Naive B cell (primary cell): ENCODE measurements around the gene SLAIN2. TPM values are rescaled to one million over a fixed set of nuclear protein-coding genes. Genes with fewer than 3 reads are reported as not detected.
"Not testable (repeated sequence)": the region's sequence is repeated elsewhere in the genome, so short reads cannot be mapped to it uniquely, and the experiment has no call there.

Experiments
- ATAC-seq, 2 donors: fragments of 150-1000 bp; cut with Tn5 transposase; 2 replicates each; pipeline ENCODE4 v1.10.0; 2021; ENCODE audit warnings: low read depth in 2 of 2, mild to moderate bottlenecking in 2 of 2, moderate library complexity in 2 of 2
- DNase-seq: peaks from one replicate; pipeline ENCODE4 v3.0.0; 2022
- H3K27ac Mint-ChIP-seq, 6 donors: one replicate each; pipeline ENCODE4 v1.8.0; 2020 to 2022; ENCODE audit warnings: mild to moderate bottlenecking in 6 of 6, mixed read lengths in 6 of 6, moderate library complexity in 5 of 6, inconsistent platforms in 2 of 6
- H3K27me3 Mint-ChIP-seq, 3 donors: one replicate each; pipeline ENCODE4 v1.8.0; 2021 to 2022; ENCODE audit warnings: mixed read lengths in 3 of 3, mild to moderate bottlenecking in 1 of 3
- H3K36me3 Mint-ChIP-seq, 2 donors: one replicate each; pipeline ENCODE4 v1.8.0; 2020 to 2022; ENCODE audit warnings: mixed read lengths in 2 of 2, inconsistent platforms in 1 of 2, mild to moderate bottlenecking in 1 of 2
- H3K4me1 Mint-ChIP-seq, 3 donors: one replicate each; pipeline ENCODE4 v1.8.0; 2020 to 2022; ENCODE audit warnings: mixed read lengths in 3 of 3, inconsistent platforms in 1 of 3, mild to moderate bottlenecking in 1 of 3, moderate library complexity in 1 of 3
- H3K4me3 Mint-ChIP-seq, 8 donors: one replicate each; pipeline ENCODE4 v1.8.0; 2020 to 2022; ENCODE audit warnings: mild to moderate bottlenecking in 8 of 8, mixed read lengths in 8 of 8, moderate library complexity in 8 of 8, inconsistent platforms in 2 of 8
- H3K9me3 Mint-ChIP-seq, 7 donors: one replicate each; pipeline ENCODE4 v1.8.0; 2020 to 2022; ENCODE audit warnings: mixed read lengths in 7 of 7, mild to moderate bottlenecking in 5 of 7, inconsistent platforms in 2 of 7, moderate library complexity in 1 of 7
- polyA plus RNA-seq, 6 donors: library from polyadenylated mRNA; unstranded; fragments of 300-500 nt; fragmentation: Illumina TruSeq; gene quantifications; one replicate each; pipeline ENCODE4 v1.2.3, GENCODE V29; 2021; ENCODE audit warnings: low read depth in 6 of 6

The SLAIN2 gene
- polyA plus RNA-seq, 6 donors from 2014 or later: 14.5 to 33.2 (median 28.0) TPM

DNA sequence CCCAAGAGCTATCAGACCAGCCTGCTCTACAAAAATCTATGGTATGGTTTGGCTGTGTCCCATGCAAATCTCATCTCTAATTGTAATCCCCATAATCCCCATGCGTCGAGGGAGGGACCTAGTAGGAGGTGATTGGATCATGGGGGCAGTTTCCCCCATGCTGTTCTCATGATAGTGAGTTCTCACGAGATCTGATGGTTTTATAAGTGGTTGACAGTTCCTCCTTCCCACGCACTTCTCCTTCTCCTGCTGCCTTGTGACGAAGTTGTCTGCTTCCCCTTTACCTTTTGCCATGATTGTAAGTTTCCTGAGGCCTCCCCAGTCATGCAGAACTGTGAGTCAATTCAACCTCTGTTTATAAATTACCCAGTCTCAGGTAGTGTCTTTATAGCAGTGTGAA lies 99.6 kb downstream of the SLAIN2 start:
- not testable (repeated sequence) for ATAC-seq, H3K27ac Mint-ChIP-seq, H3K4me1 Mint-ChIP-seq, DNase-seq, H3K36me3 Mint-ChIP-seq, H3K4me3 Mint-ChIP-seq
- Mint-ChIP-seq H3K27me3 (peaks cover 0 to 16% (median 0%) of the 10 kb centered on the region in 3 donors), H3K9me3 (peaks cover 0 to 10% (median 3%) of the 10 kb centered on the region in 7 donors)

DNA sequence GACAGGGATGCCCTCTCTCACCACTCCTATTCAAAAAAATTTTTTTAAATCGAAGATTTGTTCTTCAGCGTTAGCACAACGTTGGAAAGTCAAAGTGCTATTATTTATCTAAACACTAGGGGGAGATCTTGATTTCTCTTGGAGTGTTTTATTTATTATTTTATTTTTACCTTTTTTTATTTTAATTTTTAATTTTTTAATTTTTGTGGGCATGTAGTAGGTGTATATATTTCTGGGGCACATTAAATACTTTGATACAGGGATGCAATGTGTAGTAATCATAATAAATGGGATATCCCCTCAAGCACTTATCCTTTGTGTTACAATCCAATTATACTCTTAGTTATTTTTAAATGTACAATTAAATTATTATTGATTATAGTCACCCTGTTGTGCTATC lies 104.4 kb downstream of the SLAIN2 start:
- Mint-ChIP-seq H3K9me3 (peaks cover 0 to 8% (median 3%) of the 10 kb centered on the region in 7 donors), H3K36me3 (peaks cover 0 to 7% of the 10 kb centered on the region in 2 donors), H3K4me1 (no peaks in the 10 kb centered on the region), H3K27me3 (peaks cover 0 to 5% (median 0%) of the 10 kb centered on the region in 3 donors), H3K27ac (no peak overlapping the region), H3K4me3 (no peak overlapping the region)
- DNase-seq (no peak), ATAC-seq (no peak)

DNA sequence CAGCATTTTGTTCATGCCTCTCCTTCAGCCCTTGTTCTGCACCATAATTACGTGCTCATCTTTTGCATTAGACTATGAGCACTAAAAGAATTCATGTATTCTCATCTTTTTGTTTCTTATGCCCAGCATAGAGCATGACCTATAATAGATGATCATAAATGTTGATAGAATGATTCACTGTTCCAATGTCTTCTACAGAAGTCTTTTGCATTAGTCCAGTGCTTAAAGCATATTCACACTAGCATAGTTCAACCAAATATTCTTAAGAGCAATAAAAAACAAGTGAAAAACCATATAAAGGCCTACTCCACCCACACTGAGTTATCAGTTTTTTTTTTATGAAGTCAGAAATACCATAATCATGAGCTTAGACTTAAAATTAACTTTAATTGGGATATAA lies 105.3 kb downstream of the SLAIN2 start:
- Mint-ChIP-seq H3K4me3 (no peak overlapping the region), H3K36me3 (no peaks in the 10 kb centered on the region), H3K27me3 (no peaks in the 10 kb centered on the region), H3K4me1 (no peaks in the 10 kb centered on the region), H3K9me3 (peaks cover 0 to 3% (median 0%) of the 10 kb centered on the region in 7 donors), H3K27ac (no peak overlapping the region)
- DNase-seq (no peak), ATAC-seq (no peak)

DNA sequence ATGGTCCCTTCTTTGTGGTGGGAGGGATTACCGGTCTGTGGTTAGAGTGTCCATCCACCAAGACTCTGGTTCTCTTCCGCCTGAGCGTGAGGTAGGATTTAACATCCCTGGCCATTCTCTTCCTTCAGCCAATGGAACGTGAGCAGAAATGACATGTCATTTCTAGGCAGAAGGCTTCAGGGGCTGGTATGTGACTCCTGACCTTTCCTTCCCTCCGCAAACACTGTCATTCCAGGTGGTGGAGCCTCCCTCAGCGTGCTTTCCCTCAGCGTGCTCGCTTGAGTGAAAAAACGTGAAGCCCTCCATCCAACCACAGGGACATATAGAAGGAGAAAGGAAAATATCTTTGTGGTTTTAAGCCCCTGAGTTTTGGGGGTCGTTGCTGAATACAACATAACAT lies 107.8 kb downstream of the SLAIN2 start:
- H3K9me3 Mint-ChIP-seq: peaks cover 0 to 4% (median 0%) of the 10 kb centered on the region in 7 donors
- no peaks in the 10 kb centered on the region for H3K27me3 Mint-ChIP-seq
- H3K4me1 Mint-ChIP-seq: no peaks in the 10 kb centered on the region
- H3K36me3 Mint-ChIP-seq: no peaks in the 10 kb centered on the region
- no peak overlapping the region for H3K4me3 Mint-ChIP-seq
- DNase-seq: no peak
- H3K27ac Mint-ChIP-seq: no peak overlapping the region
- ATAC-seq: no peak

DNA sequence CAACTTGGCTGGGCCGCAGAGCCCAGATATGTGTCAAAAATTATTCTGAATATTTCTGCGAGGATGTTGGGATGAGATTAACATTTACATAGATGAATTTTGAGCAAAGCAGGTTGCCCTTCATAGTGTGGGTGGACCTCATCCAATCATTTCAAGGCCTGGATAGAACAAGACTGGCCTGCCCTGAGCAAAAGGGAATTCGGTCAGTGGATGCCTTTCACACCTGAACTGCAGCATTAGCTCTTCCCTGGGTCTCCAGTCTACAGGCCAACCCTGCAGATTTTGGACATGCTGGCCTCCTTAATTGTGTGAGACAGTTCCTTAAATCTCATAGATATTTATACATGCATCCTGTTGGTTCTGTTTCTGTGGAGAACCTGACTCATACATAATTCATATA lies 109.4 kb downstream of the SLAIN2 start:
- no peaks in the 10 kb centered on the region for H3K4me1 Mint-ChIP-seq
- peaks cover 0 to 11% (median 5%) of the 10 kb centered on the region in 3 donors for H3K27me3 Mint-ChIP-seq
- H3K36me3 Mint-ChIP-seq: no peaks in the 10 kb centered on the region
- no peak for ATAC-seq
- DNase-seq: no peak
- no peak overlapping the region for H3K4me3 Mint-ChIP-seq
- no peak overlapping the region for H3K27ac Mint-ChIP-seq
- H3K9me3 Mint-ChIP-seq: peaks cover 0 to 8% (median 0%) of the 10 kb centered on the region in 7 donors

DNA sequence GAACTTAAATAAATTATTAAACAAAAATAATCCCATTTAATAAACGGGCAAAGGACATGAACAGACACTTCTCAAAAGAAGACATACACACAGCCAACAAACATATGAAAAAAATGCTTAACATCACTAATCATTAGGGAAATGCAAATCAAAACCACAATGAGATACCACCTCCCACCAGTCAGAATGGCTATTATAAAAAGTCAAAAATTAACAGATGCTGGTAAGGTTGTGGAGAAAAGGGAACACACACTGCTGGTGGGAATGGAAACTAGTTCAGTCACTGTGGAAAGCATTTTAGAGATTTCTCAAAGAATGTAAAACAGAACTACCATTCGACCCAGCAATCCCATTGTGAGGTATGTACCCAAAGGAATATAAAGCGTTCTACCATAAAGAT lies 110.3 kb downstream of the SLAIN2 start:
- H3K36me3 Mint-ChIP-seq, H3K27ac Mint-ChIP-seq, H3K4me1 Mint-ChIP-seq, ATAC-seq, H3K4me3 Mint-ChIP-seq, DNase-seq: not testable (repeated sequence)
- Mint-ChIP-seq H3K27me3 (peaks cover 0 to 14% (median 7%) of the 10 kb centered on the region in 3 donors), H3K9me3 (peaks cover 0 to 17% (median 3%) of the 10 kb centered on the region in 7 donors)

DNA sequence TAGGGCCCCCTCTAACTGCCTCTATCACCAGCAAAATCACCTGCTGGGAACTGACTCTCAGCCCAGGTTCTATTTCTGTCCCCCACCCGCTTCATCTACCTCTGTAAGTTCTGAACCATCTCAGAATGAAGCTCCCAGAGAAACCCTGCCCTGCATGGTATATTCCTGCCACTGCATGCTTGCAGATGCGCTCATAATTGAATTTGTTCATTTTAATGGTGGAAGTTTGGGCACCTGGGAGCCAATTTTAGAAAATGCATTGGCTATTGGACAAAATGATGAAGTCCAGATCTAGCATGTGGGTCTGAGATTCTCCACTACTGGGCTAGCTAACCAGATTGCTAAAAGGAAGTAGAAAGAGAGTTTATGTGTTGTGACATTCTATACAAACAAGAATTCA lies 113.3 kb downstream of the SLAIN2 start:
- Mint-ChIP-seq H3K4me3 (no peak overlapping the region), H3K36me3 (peaks cover 5 to 10% of the 10 kb centered on the region in 2 donors), H3K27me3 (peaks cover 0 to 14% (median 7%) of the 10 kb centered on the region in 3 donors), H3K27ac (no peak overlapping the region), H3K9me3 (peaks cover 0 to 28% (median 17%) of the 10 kb centered on the region in 7 donors), H3K4me1 (no peaks in the 10 kb centered on the region)
- DNase-seq (no peak), ATAC-seq (no peak)

DNA sequence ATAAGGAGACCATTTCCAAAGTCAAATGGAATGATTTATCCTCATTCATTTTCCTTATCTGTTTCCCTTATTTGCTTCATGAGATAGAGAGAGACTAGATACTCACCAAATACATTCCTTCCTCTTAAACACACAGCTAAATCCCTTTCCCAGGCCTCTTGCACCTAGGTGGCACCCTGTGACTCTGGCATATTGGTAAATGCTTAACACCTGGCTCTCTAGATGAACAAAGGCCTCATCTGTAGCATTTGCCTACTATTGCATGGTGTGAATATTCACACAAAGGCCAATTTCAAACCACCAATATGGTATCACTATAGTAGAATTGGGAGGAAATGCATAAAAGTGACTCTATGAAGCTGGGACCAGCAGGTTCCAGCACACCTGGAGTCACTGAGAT lies 119.7 kb downstream of the SLAIN2 start:
- Mint-ChIP-seq H3K9me3 (peaks cover 0 to 37% (median 21%) of the 10 kb centered on the region in 7 donors), H3K27me3 (peaks cover 0 to 5% (median under 1%) of the 10 kb centered on the region in 3 donors), H3K27ac (peak overlapping the region in 1 of 6 donors; percentile 32), H3K4me3 (no peak overlapping the region), H3K36me3 (peaks cover 12 to 23% of the 10 kb centered on the region in 2 donors), H3K4me1 (no peaks in the 10 kb centered on the region)
- DNase-seq: no peak
- no peak for ATAC-seq

DNA sequence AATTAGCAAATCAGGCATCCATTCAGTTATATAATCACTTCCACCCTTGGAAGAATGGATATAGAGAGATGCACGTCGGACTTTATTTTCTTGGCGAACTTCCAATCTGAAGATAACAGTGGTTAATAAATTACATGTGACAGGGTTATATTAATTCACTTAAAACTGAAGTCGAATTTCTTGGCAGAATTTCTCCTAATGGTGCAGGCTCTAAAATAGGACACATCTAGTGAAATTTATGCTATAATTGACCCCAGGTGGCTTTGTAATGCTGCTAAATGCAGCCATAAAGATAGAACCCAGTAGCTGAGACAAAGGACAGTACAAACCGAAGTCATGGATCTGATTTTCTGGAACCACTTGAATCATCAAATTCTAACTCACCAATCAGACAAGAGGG lies 121.0 kb downstream of the SLAIN2 start:
- peaks cover 7 to 14% of the 10 kb centered on the region in 2 donors for H3K36me3 Mint-ChIP-seq
- ATAC-seq: no peak

DNA sequence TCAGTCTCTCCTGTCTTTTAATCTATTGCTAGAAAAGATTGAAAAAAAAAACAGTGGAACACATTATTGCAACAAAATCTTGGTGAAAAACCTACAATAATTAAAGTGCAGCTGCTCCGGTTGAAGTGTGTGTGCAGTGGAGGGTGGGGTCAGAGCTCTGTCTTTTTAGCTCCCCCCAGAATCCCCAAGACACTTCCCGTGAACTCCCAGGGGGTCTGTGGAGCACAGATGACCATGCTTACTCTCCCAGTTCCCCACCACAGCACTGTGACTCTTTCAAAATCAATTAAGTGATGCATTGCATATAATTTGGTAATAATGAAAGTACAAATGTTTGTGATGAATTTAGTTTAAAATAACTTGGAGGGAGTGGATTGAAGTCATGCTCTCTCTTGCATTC lies 126.1 kb downstream of the SLAIN2 start:
- Mint-ChIP-seq H3K36me3 (peaks cover 7 to 13% of the 10 kb centered on the region in 2 donors), H3K9me3 (peaks cover 0 to 17% (median 3%) of the 10 kb centered on the region in 7 donors), H3K27ac (no peak overlapping the region), H3K4me1 (peaks cover 0 to 5% (median 3%) of the 10 kb centered on the region in 3 donors), H3K4me3 (no peak overlapping the region), H3K27me3 (peaks cover 0 to 24% (median 18%) of the 10 kb centered on the region in 3 donors)
- DNase-seq (no peak), ATAC-seq (peak in 1 of 2 donors; percentile 23)

More for the DNA sequence above, 121.0 kb downstream of the SLAIN2 start:
- peaks cover 0 to 5% (median 0%) of the 10 kb centered on the region in 3 donors for H3K27me3 Mint-ChIP-seq
- no peak for DNase-seq
- H3K9me3 Mint-ChIP-seq: peaks cover 0 to 25% (median 12%) of the 10 kb centered on the region in 7 donors
- no peak overlapping the region for H3K4me3 Mint-ChIP-seq
- peaks cover 0 to 2% (median 1%) of the 10 kb centered on the region in 3 donors for H3K4me1 Mint-ChIP-seq
- no peak overlapping the region for H3K27ac Mint-ChIP-seq

DNA sequence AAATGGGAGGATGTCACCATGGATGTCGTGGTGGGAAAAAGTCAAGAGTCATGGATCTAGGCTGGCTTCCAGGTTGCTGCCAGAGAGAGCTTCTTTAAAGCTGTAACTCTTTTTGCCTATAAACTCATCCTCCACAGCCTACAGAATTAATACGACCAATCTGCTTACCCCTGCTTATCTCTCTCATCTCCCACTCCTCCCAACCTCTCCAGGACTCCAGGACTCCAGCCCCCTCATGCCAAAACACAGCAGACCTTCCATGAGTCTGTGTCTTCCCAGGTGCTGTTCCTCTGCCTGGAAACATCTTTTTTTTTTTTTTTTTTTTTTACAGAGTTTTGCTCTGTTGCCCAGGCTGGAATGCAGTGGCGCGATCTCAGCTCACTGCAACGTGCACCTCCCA lies 126.6 kb downstream of the SLAIN2 start:
- ATAC-seq (no peak), DNase-seq (no peak)
- peaks cover 0 to 13% (median 2%) of the 10 kb centered on the region in 7 donors for H3K9me3 Mint-ChIP-seq
- peaks cover 0 to 24% (median 18%) of the 10 kb centered on the region in 3 donors for H3K27me3 Mint-ChIP-seq
- peak overlapping the region in 1 of 6 donors; percentile 50 for H3K27ac Mint-ChIP-seq
- H3K36me3 Mint-ChIP-seq: peaks cover 7 to 12% of the 10 kb centered on the region in 2 donors
- H3K4me3 Mint-ChIP-seq: no peak overlapping the region
- H3K4me1 Mint-ChIP-seq: peaks cover 0 to 5% (median 3%) of the 10 kb centered on the region in 3 donors

DNA sequence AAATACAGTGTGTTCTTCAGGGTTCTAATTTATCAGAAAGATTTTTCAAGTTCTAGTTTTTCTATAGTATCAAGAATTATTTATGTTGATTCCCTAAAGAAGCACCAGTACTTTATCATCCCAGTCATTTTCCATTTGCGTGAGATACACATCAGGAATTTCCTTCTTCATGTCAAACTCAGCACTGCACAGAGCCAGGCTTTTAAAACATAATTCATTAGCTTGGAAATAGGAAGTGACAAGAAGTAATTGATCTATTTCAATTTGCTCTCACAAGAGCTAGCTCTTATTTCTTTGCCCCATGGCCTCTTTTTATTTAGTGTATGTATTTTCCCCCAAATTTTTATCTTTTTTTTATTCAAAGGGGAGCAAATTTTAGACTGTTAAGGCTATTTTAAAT lies 128.8 kb downstream of the SLAIN2 start:
- Mint-ChIP-seq H3K4me3 (no peak overlapping the region), H3K9me3 (no peaks in the 10 kb centered on the region), H3K4me1 (peaks cover 0 to 5% (median 3%) of the 10 kb centered on the region in 3 donors), H3K27ac (no peak overlapping the region), H3K27me3 (peaks cover 0 to 19% (median 18%) of the 10 kb centered on the region in 3 donors), H3K36me3 (no peaks in the 10 kb centered on the region)
- ATAC-seq: no peak
- no peak for DNase-seq

DNA sequence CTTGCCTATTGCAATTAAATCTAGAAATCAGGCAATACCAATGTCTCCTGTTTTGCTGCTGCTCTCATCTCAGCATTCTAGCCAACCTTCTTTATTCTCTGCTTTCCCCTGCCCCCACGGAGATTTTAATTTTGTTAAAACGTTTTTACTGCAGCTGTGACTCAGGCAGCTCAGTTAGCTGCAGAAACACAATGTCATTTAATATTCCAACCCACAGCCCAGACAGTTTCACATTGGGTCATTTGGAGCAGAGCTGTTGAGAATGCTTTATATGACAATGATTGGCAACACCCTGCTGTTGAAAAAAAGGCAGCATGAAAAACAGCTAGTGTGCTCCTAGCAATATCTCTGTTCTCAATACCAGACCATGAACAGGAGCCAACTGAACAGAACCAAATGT lies 129.2 kb downstream of the SLAIN2 start:
- no peaks in the 10 kb centered on the region for H3K9me3 Mint-ChIP-seq
- no peaks in the 10 kb centered on the region for H3K36me3 Mint-ChIP-seq
- H3K4me3 Mint-ChIP-seq: no peak overlapping the region
- peaks cover 0 to 19% (median 18%) of the 10 kb centered on the region in 3 donors for H3K27me3 Mint-ChIP-seq
- peaks cover 0 to 5% (median 3%) of the 10 kb centered on the region in 3 donors for H3K4me1 Mint-ChIP-seq
- DNase-seq (no peak), ATAC-seq (no peak)
- no peak overlapping the region for H3K27ac Mint-ChIP-seq

DNA sequence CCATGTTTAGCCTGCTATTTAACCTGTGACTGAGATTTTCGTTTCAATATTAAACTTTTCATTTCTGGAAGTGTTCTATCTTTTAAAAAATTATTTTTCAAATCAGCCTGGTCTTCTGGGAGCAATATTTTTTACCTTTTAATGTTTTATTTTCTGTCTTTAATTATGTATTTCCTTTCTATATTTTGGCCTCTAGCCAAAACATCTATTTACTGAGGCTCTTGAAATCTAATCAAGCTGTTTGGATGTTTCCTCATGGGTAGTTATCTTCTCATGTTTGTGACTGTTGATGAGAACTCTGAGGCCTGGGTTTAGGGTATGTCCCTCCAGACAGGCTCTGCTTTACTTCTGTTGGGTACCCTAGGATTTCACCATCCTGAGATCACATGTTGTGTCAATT lies 131.5 kb downstream of the SLAIN2 start:
- Mint-ChIP-seq H3K27me3 (peaks cover 3 to 27% (median 18%) of the 10 kb centered on the region in 3 donors), H3K4me3 (no peak overlapping the region), H3K9me3 (no peaks in the 10 kb centered on the region)

More for the DNA sequence above, 131.5 kb downstream of the SLAIN2 start:
- DNase-seq (no peak), ATAC-seq (no peak)
- no peaks in the 10 kb centered on the region for H3K4me1 Mint-ChIP-seq
- H3K36me3 Mint-ChIP-seq: no peaks in the 10 kb centered on the region
- no peak overlapping the region for H3K27ac Mint-ChIP-seq
